GM23338 (cell line): ENCODE measurements around the gene VWDE. TPM values are rescaled to one million over a fixed set of nuclear protein-coding genes. Genes with fewer than 3 reads are reported as not detected.

Experiments
- ATAC-seq: fragments of 200-7000 bp; cut with Tn5 transposase; 3 replicates; pipeline ENCODE4 v1.9.1; 2020
- DNase-seq: peaks from one replicate; pipeline ENCODE4 v3.0.0-alpha.2; 2015; ENCODE audit warnings: low spot score
- H2AFZ ChIP-seq: fragments of 200-600 bp; sonication (generic); 2 replicates; pipeline ENCODE4 v1.8.0; 2016; ENCODE audit warnings: antibody characterized with exemption, mild to moderate bottlenecking, moderate library complexity
- H3F3A ChIP-seq: fragments of 200-600 bp; sonication (generic); replicated peaks from 2 replicates; pipeline ENCODE4 v1.8.0; 2017; ENCODE audit warnings: antibody characterized with exemption, mixed run types, low read depth
- H3K27ac ChIP-seq: fragments of 200-600 bp; sonication (generic); 2 replicates; pipeline ENCODE4 v1.6.1; 2016; ENCODE audit warnings: low read depth
- H3K27me3 ChIP-seq: fragments of 200-600 bp; sonication (generic); 2 replicates; pipeline ENCODE4 v1.8.0; 2016; ENCODE audit warnings: mild to moderate bottlenecking, mixed run types, moderate library complexity; ENCODE audit not compliant: insufficient read depth
- H3K36me3 ChIP-seq: fragments of 200-600 bp; sonication (generic); 2 replicates; pipeline ENCODE4 v1.8.0; 2016; ENCODE audit warnings: mild to moderate bottlenecking; ENCODE audit not compliant: insufficient read depth
- H3K4me1 ChIP-seq: fragments of 200-600 bp; sonication (generic); 2 replicates; pipeline ENCODE4 v1.8.0; 2016; ENCODE audit warnings: mild to moderate bottlenecking, moderate library complexity; ENCODE audit not compliant: insufficient read depth
- H3K4me2 ChIP-seq: fragments of 200-600 bp; sonication (generic); 2 replicates; pipeline ENCODE4 v1.7.1; 2017; ENCODE audit warnings: mixed run types
- H3K4me3 ChIP-seq: fragments of 200-600 bp; sonication (generic); 2 replicates; pipeline ENCODE4 v1.6.1; 2016; ENCODE audit warnings: mixed run types
- H3K79me2 ChIP-seq: fragments of 200-600 bp; sonication (generic); replicated peaks from 2 replicates; pipeline ENCODE4 v1.8.0; 2017; ENCODE audit warnings: mild to moderate bottlenecking; ENCODE audit not compliant: insufficient read depth
- H3K9me2 ChIP-seq: fragments of 200-600 bp; sonication (generic); 2 replicates; pipeline ENCODE4 v1.8.0; 2017; ENCODE audit not compliant: insufficient read depth
- H4K20me1 ChIP-seq: fragments of 200-600 bp; sonication (generic); replicated peaks from 2 replicates; pipeline ENCODE4 v1.8.0; 2017; ENCODE audit warnings: mild to moderate bottlenecking; ENCODE audit not compliant: insufficient read depth
- H3K27ac Mint-ChIP-seq: 2 replicates; pipeline ENCODE4 v1.8.0; 2020; ENCODE audit warnings: inconsistent platforms, mild to moderate bottlenecking, moderate library complexity, mixed read lengths
- H3K27me3 Mint-ChIP-seq: 3 replicates; pipeline ENCODE4 v1.8.0; 2022; ENCODE audit warnings: low read depth, mild to moderate bottlenecking, moderate library complexity, mixed read lengths, inconsistent platforms; ENCODE audit not compliant: insufficient read depth, poor library complexity
- H3K36me3 Mint-ChIP-seq: 3 replicates; pipeline ENCODE4 v1.8.0; 2021; ENCODE audit warnings: low read depth, mild to moderate bottlenecking, inconsistent platforms, moderate library complexity, mixed read lengths
- H3K4me1 Mint-ChIP-seq: 3 replicates; pipeline ENCODE4 v1.8.0; 2020; ENCODE audit warnings: mild to moderate bottlenecking, inconsistent platforms, mixed read lengths
- H3K4me3 Mint-ChIP-seq: 3 replicates; pipeline ENCODE4 v1.8.0; 2021; ENCODE audit warnings: moderate library complexity, mild to moderate bottlenecking, inconsistent platforms, mixed read lengths
- H3K9me3 Mint-ChIP-seq: 3 replicates; pipeline ENCODE4 v1.8.0; 2020; ENCODE audit warnings: moderate library complexity, mild to moderate bottlenecking, inconsistent platforms, mixed read lengths
- CREB1 ChIP-seq: fragments of 250-450 bp; sonication (Bioruptor Pico); IDR thresholded peaks from 2 replicates; pipeline ENCODE4 v1.5.0; 2020; ENCODE audit warnings: low read depth, mild to moderate bottlenecking, moderate library complexity
- CTCF ChIP-seq, 2 experiments: fragments of 200-600 bp in 1 of 2; sonication (generic) in 1 of 2; conservative IDR thresholded peaks; 2 replicates each; pipeline versions ENCODE4 v1.5.1 to v1.6.1; 2016 to 2017; ENCODE audit warnings: antibody characterized with exemption in 2 of 2, low read depth in 2 of 2, mild to moderate bottlenecking in 2 of 2, moderate library complexity in 1 of 2
- ETS1 ChIP-seq: IDR thresholded peaks from 2 replicates; pipeline ENCODE4 v1.6.1; 2016; ENCODE audit warnings: antibody characterized with exemption
- EZH2 ChIP-seq: fragments of 200-600 bp; sonication (generic); IDR thresholded peaks from one replicate; pipeline ENCODE4 v1.8.0; 2017; ENCODE audit warnings: antibody characterized with exemption, mild to moderate bottlenecking, low read depth; ENCODE audit not compliant: unreplicated experiment
- EZH2phosphoT487 ChIP-seq: fragments of 200-600 bp; sonication (generic); IDR thresholded peaks from one replicate; pipeline ENCODE4 v1.8.1; 2018; ENCODE audit warnings: antibody characterized with exemption; ENCODE audit not compliant: unreplicated experiment
- JUNB ChIP-seq: IDR thresholded peaks from one replicate; pipeline ENCODE4 v1.6.1; 2016; ENCODE audit warnings: antibody characterized with exemption; ENCODE audit not compliant: unreplicated experiment
- POLR2AphosphoS5 ChIP-seq: IDR thresholded peaks from 2 replicates; pipeline ENCODE4 v1.6.1; 2016; ENCODE audit warnings: antibody characterized with exemption, low read depth
- REST ChIP-seq: IDR thresholded peaks from one replicate; pipeline ENCODE4 v1.6.1; 2018; ENCODE audit warnings: antibody characterized with exemption; ENCODE audit not compliant: unreplicated experiment
- STAT1 ChIP-seq: IDR thresholded peaks from one replicate; pipeline ENCODE4 v1.6.1; 2016; ENCODE audit warnings: antibody characterized with exemption; ENCODE audit not compliant: unreplicated experiment
- ZNF114 ChIP-seq: fragments of 250-450 bp; sonication (Bioruptor Pico); IDR thresholded peaks from 2 replicates; pipeline ENCODE4 v1.5.0; 2020; ENCODE audit warnings: mild to moderate bottlenecking, moderate library complexity
- ZNF331 ChIP-seq: fragments of 250-450 bp; sonication (Bioruptor Pico); IDR thresholded peaks from 2 replicates; pipeline ENCODE4 v1.5.0; 2020; ENCODE audit warnings: low read depth, mild to moderate bottlenecking, moderate library complexity
- ZNF462 ChIP-seq: fragments of 250-450 bp; sonication (Bioruptor Pico); IDR thresholded peaks from 2 replicates; pipeline ENCODE4 v1.5.0; 2020; ENCODE audit warnings: mild to moderate bottlenecking, moderate library complexity
- polyA plus RNA-seq: library from polyadenylated mRNA; unstranded; fragments of >200 nt; fragmentation: Nextera tagmentation; extraction: Ambion mirVana; gene quantifications from 2 replicates; pipeline ENCODE4 v1.2.1, GENCODE V29; 2016
- total RNA-seq: library from RNA; depleted of rRNA; stranded (reverse); fragments of >200 nt; shearing (Covaris generic); gene quantifications from 2 replicates; pipeline ENCODE4 v1.2.3, GENCODE V29; 2014

VWDE gene
- total and polyA plus RNA-seq, 2 experiments from 2014 or later = 24.6 to 45.5 TPM

DNA sequence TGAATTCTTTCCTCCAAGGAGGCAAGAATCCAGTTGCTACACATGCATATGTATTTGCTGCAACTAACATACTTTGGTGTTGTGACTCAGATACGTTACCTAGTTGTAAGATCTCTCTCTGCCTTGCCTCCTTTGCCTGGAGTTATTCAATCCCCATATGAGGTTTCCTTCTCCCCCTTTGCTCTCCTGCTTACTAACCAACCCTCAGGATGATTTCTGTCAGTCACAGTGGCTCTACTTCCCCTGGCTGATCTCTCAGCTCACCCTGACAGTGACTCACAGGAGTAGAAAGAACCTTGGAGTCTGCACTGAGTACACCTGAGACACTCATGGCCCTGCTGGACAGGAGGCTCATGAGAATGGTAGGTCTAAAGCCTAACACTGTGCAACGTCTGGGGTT, 100.6 kb downstream of the VWDE start (continued):
- no peak for TF ChIP-seq ETS1
- no peak for TF ChIP-seq ZNF331 (CRISPR knock-in tag)

GRCh38 chr7:12300415-12300814, 103.2 kb downstream of the VWDE start:
- Mint-ChIP-seq H3K4me3 (no peak overlapping the region), H3K27ac (no peak overlapping the region), H3K27me3 (peaks cover 7% of the 10 kb centered on the region), H3K36me3 (peaks cover 29% of the 10 kb centered on the region), H3K9me3 (peaks cover 14% of the 10 kb centered on the region; the same call in 2 of the 3 replicates), H3K4me1 (peaks cover 16% of the 10 kb centered on the region)
- Histone ChIP-seq H3F3A (no peaks in the 10 kb centered on the region), H3K27me3 (no peaks in the 10 kb centered on the region), H4K20me1 (no peaks in the 10 kb centered on the region), H3K27ac (0 out of 2 replicates have a peak overlapping the region, but pooled peaks have one; percentile 24), H3K4me2 (no peak overlapping the region), H2AFZ (no peak overlapping the region), H3K4me1 (peaks cover 17% of the 10 kb centered on the region; the same call in 1 of the 2 replicates), H3K79me2 (no peaks in the 10 kb centered on the region), H3K36me3 (no peaks in the 10 kb centered on the region; the same call in 1 of the 2 replicates), H3K9me2 (peaks cover 5% of the 10 kb centered on the region), H3K4me3 (no peak overlapping the region)
- ATAC-seq (no peak), DNase-seq (no peak)
- TF ChIP-seq CTCF (conservative IDR thresholded peaks at IDR 0.05; ENCODE audit: low read depth in 2 of 2) (no peak), ZNF462 (CRISPR knock-in tag) (no peak), POLR2AphosphoS5 (no peak), CREB1 (CRISPR knock-in tag) (no peak), EZH2 (no peak), ZNF114 (no peak), ZNF331 (CRISPR knock-in tag) (no peak), STAT1 (no peak), REST (no peak), EZH2phosphoT487 (no peak), JUNB (no peak)
